Measurements from ENCODE around the gene ADM5. TPM values are rescaled to one million over a fixed set of nuclear protein-coding genes. Genes with fewer than 3 reads are reported as not detected.
A peak's percentile ranks its signal among the peaks of the same experiment; 100 is the strongest.

The ADM5 gene
- polyA plus RNA-seq, 1 of the 3 experiments (the other 2 are of a cell fraction) = 1.3 TPM

- TF ChIP-seq REST (IDR thresholded peaks at IDR 0.05; ENCODE audit: low read depth, low read length) = no peak
- no peak for TF ChIP-seq TEAD4 (IDR thresholded peaks at IDR 0.05; ENCODE audit: borderline replicate concordance, insufficient read depth)
- TF ChIP-seq CHD2 (IDR thresholded peaks at IDR 0.05; ENCODE audit: low read length, partially characterized antibody) = peak; percentile 95
- no peak for TF ChIP-seq POLR2AphosphoS5 (IDR thresholded peaks at IDR 0.05; ENCODE audit: low read depth, low read length)
- TF ChIP-seq FOXJ3 (CRISPR knock-in tag; IDR thresholded peaks at IDR 0.05) = no peak
- no peak for TF ChIP-seq EZH2phosphoT487 (IDR thresholded peaks at IDR 0.05; ENCODE audit: borderline replicate concordance, low read depth)
- TF ChIP-seq RFX5 (IDR thresholded peaks at IDR 0.05; ENCODE audit: low read length) = peak; percentile 82
- TF ChIP-seq MAX (IDR thresholded peaks at IDR 0.05; ENCODE audit: low read depth) = no peak
- TF ChIP-seq MEF2A (IDR thresholded peaks at IDR 0.05; ENCODE audit: borderline replicate concordance, low read depth) = no peak
- TF ChIP-seq ELF1 (IDR thresholded peaks at IDR 0.05) = peak; percentile 45
- no peak for TF ChIP-seq GATA2 (CRISPR knock-in tag; IDR thresholded peaks at IDR 0.05)
- TF ChIP-seq FOXM1 (IDR thresholded peaks at IDR 0.05; ENCODE audit: low read depth) = no peak
- peak; percentile 9; the same call in 1 of the 2 replicates for TF ChIP-seq TCF12 (IDR thresholded peaks at IDR 0.05)
- no peak for TF ChIP-seq RXRA (IDR thresholded peaks at IDR 0.05; ENCODE audit: borderline replicate concordance, low read depth)
- no peak for TF ChIP-seq RAD21 (IDR thresholded peaks at IDR 0.05; ENCODE audit: low read length)
- no peak for TF ChIP-seq RCOR1 (IDR thresholded peaks at IDR 0.05; ENCODE audit: low read length)
- TF ChIP-seq EP300 (IDR thresholded peaks at IDR 0.05; ENCODE audit: borderline replicate concordance in 1 of 2, low read depth in 1 of 2, low read length in 1 of 2) = no peak
- no peak for TF ChIP-seq JUND (IDR thresholded peaks at IDR 0.05)
- no peak for TF ChIP-seq MXI1 (IDR thresholded peaks at IDR 0.05; ENCODE audit: low read depth, low read length)
- no peak for TF ChIP-seq USF2 (IDR thresholded peaks at IDR 0.05; ENCODE audit: borderline replicate concordance, low read depth, low read length)
- no peak for TF ChIP-seq SIN3A (IDR thresholded peaks at IDR 0.05; ENCODE audit: borderline replicate concordance, low read depth, low read length)
- no peak for TF ChIP-seq YY1 (IDR thresholded peaks at IDR 0.05; ENCODE audit: low read depth)
- TF ChIP-seq SMC3 (IDR thresholded peaks at IDR 0.05; ENCODE audit: low read depth, low read length) = no peak
Observed at GRCh38 chr19:49676784-49677230, 12.6 kb upstream of the ADM5 start (continued).
